Transverse colon (tissue), 4 donors: Measurements from ENCODE around the gene PLEKHJ1. TPM values are rescaled to one million over a fixed set of nuclear protein-coding genes. Genes with fewer than 3 reads are reported as not detected.

Experiments used
- DNase-seq: peaks from one replicate; pipeline ENCODE4 v3.0.0-alpha.2; 2019
- H3K27ac ChIP-seq, 4 donors: fragments of 200-600 bp; sonication (generic); 2 replicates each; pipeline ENCODE4 v1.5.1; 2016 to 2018; ENCODE audit warnings: inconsistent platforms in 4 of 4
- H3K27me3 ChIP-seq: fragments of 200-600 bp; sonication (generic); 2 replicates; pipeline ENCODE4 v1.5.1; 2017; ENCODE audit warnings: inconsistent platforms
- H3K36me3 ChIP-seq, 4 donors: fragments of 200-600 bp; sonication (generic); 2 replicates each; pipeline ENCODE4 v1.5.1; 2017 to 2019; ENCODE audit warnings: inconsistent platforms in 4 of 4
- H3K4me1 ChIP-seq, 4 donors: fragments of 200-600 bp; sonication (generic); 2 replicates each; pipeline ENCODE4 v1.5.1; 2017 to 2020; ENCODE audit warnings: inconsistent platforms in 4 of 4
- H3K4me3 ChIP-seq, 4 donors: fragments of 200-600 bp; sonication (generic); 1 replicate in 1 of 4; 2 replicates in 3 of 4; pipeline versions ENCODE4 v1.5.1 to v1.6.1; 2017 to 2019; ENCODE audit warnings: inconsistent platforms in 4 of 4
- H3K9me3 ChIP-seq, 2 donors: fragments of 200-600 bp; sonication (generic); 2 replicates each; pipeline ENCODE4 v1.5.1; 2017 to 2019; ENCODE audit warnings: inconsistent platforms in 2 of 2
- CTCF ChIP-seq, 5 experiments: fragments of 200-600 bp in 3 of 5; fragments of 450-650 bp in 2 of 5; sonication (generic) in 3 of 5; IDR thresholded peaks; 1 replicate in 2 of 5; 2 replicates in 3 of 5; pipeline ENCODE4 v1.5.1; 2016 to 2017; ENCODE audit warnings: antibody characterized with exemption in 5 of 5, inconsistent platforms in 3 of 5, mild to moderate bottlenecking in 2 of 5, moderate library complexity in 1 of 5
- EP300 ChIP-seq: sonication (generic); formaldehyde crosslinking; IDR thresholded peaks from one replicate; pipeline ENCODE4 v1.6.1; 2017; ENCODE audit warnings: antibody characterized with exemption, low read depth
- POLR2A ChIP-seq: fragments of 450-650 bp; IDR thresholded peaks from one replicate; pipeline ENCODE4 v1.6.1; 2016; ENCODE audit warnings: antibody characterized with exemption, mild to moderate bottlenecking, moderate library complexity
- POLR2AphosphoS5 ChIP-seq, 3 donors: sonication (generic); formaldehyde crosslinking; IDR thresholded peaks; one replicate each; pipeline ENCODE4 v1.6.1; 2016; ENCODE audit warnings: antibody characterized with exemption in 3 of 3
- WGBS, 2 donors: methylation state at CpG; one replicate each; pipeline ENCODE4 v1.1.5; 2018; ENCODE audit warnings: low coverage in 1 of 2; 5-methylcytosine and 5-hydroxymethylcytosine counted together
- in situ Hi-C, 4 donors: fragments of 200-750 bp; cut with MboI; loops; one replicate each; pipeline versions ENCODE4 v1.15.0 to v1.15.1; 2017; ENCODE audit warnings: low sequenced_read_pairs in 3 of 4, low pct_ligation_motif_present in 1 of 4, low pct_unique_long_range_greater_than_20kb in 1 of 4
- intact Hi-C: fragments of 100-400 bp; cut with DNase I; formaldehyde crosslinking; loops from one replicate; pipeline ENCODE4 v1.15.1; 2023; ENCODE audit warnings: low total_unique reads
- total RNA-seq, 4 donors: library from RNA; depleted of rRNA; stranded (reverse); fragments of >200 nt; gene quantifications; one replicate each; pipeline ENCODE4 v1.1.0, GENCODE V29; 2016

PLEKHJ1 gene
- total RNA-seq, 4 donors from 2014 or later, result 184 to 332 (median 254) TPM

- no peak for DNase-seq
- WGBS, 2 donors, result 86% methylated on average over 26 of the region's 26 CpGs; no CpG with 5 or more reads in 1 of the 2 donors
- H3K36me3 ChIP-seq, result peaks cover 0 to 51% (median 26%) of the 10 kb centered on the region in 4 donors
- H3K9me3 ChIP-seq, result no peaks in the 10 kb centered on the region
- intact Hi-C loops (no loop called here), in situ Hi-C loops (no loop called here)
- no peak overlapping the region for H3K4me3 ChIP-seq
- TF ChIP-seq CTCF (IDR thresholded peaks at IDR 0.05), result no peak
- no peak for TF ChIP-seq POLR2A
- TF ChIP-seq EP300, result no peak
- TF ChIP-seq POLR2AphosphoS5 (IDR thresholded peaks at IDR 0.05), result no peak
- H3K4me1 ChIP-seq, result peaks cover 5 to 36% (median 35%) of the 10 kb centered on the region in 4 donors
- no peak overlapping the region for H3K27ac ChIP-seq
- peaks cover 29% of the 10 kb centered on the region for H3K27me3 ChIP-seq
These were observed 10.8 kb upstream of the PLEKHJ1 start for GRCh38 chr19:2246801-2247361.

- TF ChIP-seq CTCF (IDR thresholded peaks at IDR 0.05) (no peak), EP300 (no peak), POLR2AphosphoS5 (IDR thresholded peaks at IDR 0.05) (no peak), POLR2A (no peak)
- intact Hi-C loops, result no loop called here
- Histone ChIP-seq H3K36me3 (peaks cover 0 to 51% (median 26%) of the 10 kb centered on the region in 4 donors), H3K4me3 (no peak overlapping the region), H3K27me3 (peaks cover 22% of the 10 kb centered on the region), H3K9me3 (no peaks in the 10 kb centered on the region), H3K4me1 (peaks cover 12 to 37% (median 36%) of the 10 kb centered on the region in 4 donors), H3K27ac (no peak overlapping the region)
- in situ Hi-C loops, result no loop called here
- DNase-seq, result no peak
- WGBS, 2 donors, result 92 to 100% methylated on average over 4 to 25 of the region's 25 CpGs
These were observed 10.0 kb upstream of the PLEKHJ1 start for GRCh38 chr19:2246014-2246620.

GRCh38 chr19:2245273-2245672 lies 9.1 kb upstream of the PLEKHJ1 start:
- no peaks in the 10 kb centered on the region for H3K9me3 ChIP-seq
- peaks cover 13% of the 10 kb centered on the region for H3K27me3 ChIP-seq
- in situ Hi-C loops, result no loop called here
- no peak for TF ChIP-seq EP300
- TF ChIP-seq POLR2AphosphoS5 (IDR thresholded peaks at IDR 0.05), result no peak
- TF ChIP-seq CTCF (IDR thresholded peaks at IDR 0.05), result no peak
- TF ChIP-seq POLR2A, result no peak
- no peak for DNase-seq
- intact Hi-C loops, result no loop called here
- no peak overlapping the region for H3K4me3 ChIP-seq
- no peak overlapping the region for H3K27ac ChIP-seq
- WGBS, 2 donors, result 97% methylated on average over 14 of the region's 15 CpGs; no CpG with 5 or more reads in 1 of the 2 donors
- H3K36me3 ChIP-seq, result peaks cover 0 to 51% (median 26%) of the 10 kb centered on the region in 4 donors
- H3K4me1 ChIP-seq, result peaks cover 20 to 37% (median 36%) of the 10 kb centered on the region in 4 donors

GRCh38 chr19:2244486-2244885 lies 8.4 kb upstream of the PLEKHJ1 start:
- H3K27me3 ChIP-seq, result peaks cover 5% of the 10 kb centered on the region
- 86% methylated on average over 21 of the region's 21 CpGs; no CpG with 5 or more reads in 1 of the 2 donors for WGBS, 2 donors
- peaks cover 0 to 51% (median 26%) of the 10 kb centered on the region in 4 donors for H3K36me3 ChIP-seq
- H3K9me3 ChIP-seq, result no peaks in the 10 kb centered on the region
- peaks cover 20 to 41% (median 40%) of the 10 kb centered on the region in 4 donors for H3K4me1 ChIP-seq
- no peak for DNase-seq
- no peak overlapping the region for H3K27ac ChIP-seq
- no peak overlapping the region for H3K4me3 ChIP-seq
- TF ChIP-seq POLR2A (no peak), EP300 (no peak), POLR2AphosphoS5 (IDR thresholded peaks at IDR 0.05) (no peak), CTCF (IDR thresholded peaks at IDR 0.05) (no peak)
- in situ Hi-C loops (no loop called here), intact Hi-C loops (no loop called here)
